ENCODE measurements around the gene ATP2B2.

- TF ChIP-seq CTCF (conservative IDR thresholded peaks at IDR 0.05; ENCODE audit: low read length) (no peak), EZH2phosphoT487 (IDR thresholded peaks at IDR 0.05; ENCODE audit: borderline replicate concordance) (no peak)
Measured at GRCh38 chr3:10286133-10286524, 219.3 kb downstream of the ATP2B2 start.

All from Loucy (cell line).